Motor neuron (in vitro differentiated cells): ENCODE data around the gene NF1. TPM values are rescaled to one million over a fixed set of nuclear protein-coding genes. Genes with fewer than 3 reads are reported as not detected.
A peak's percentile ranks its signal among the peaks of the same experiment; 100 is the strongest.
"Not testable (repeated sequence)": the region's sequence is repeated elsewhere in the genome, so short reads cannot be mapped to it uniquely, and the experiment has no call there.

Source experiments
- ATAC-seq, 8 experiments: fragments of 200-7000 bp; cut with Tn5 transposase; replicated peaks in 6 of 8; 2 replicates each; pipeline ENCODE4 v1.8.0; 2021; ENCODE audit warnings: mild to moderate bottlenecking in 8 of 8, moderate library complexity in 8 of 8
- H3K27ac ChIP-seq, 2 donors: fragments of 250-450 bp; sonication (Bioruptor Pico); 2 replicates each; pipeline ENCODE4 v1.9.0; 2021; ENCODE audit warnings: antibody characterized with exemption in 2 of 2, mild to moderate bottlenecking in 2 of 2, moderate library complexity in 1 of 2
- H3K4me1 ChIP-seq, 2 donors: fragments of 250-450 bp; sonication (Bioruptor Pico); replicated peaks in 1 of 2; 2 replicates each; pipeline ENCODE4 v1.6.1; 2021; ENCODE audit warnings: antibody characterized with exemption in 2 of 2, mild to moderate bottlenecking in 2 of 2, moderate library complexity in 1 of 2
- H3K4me3 ChIP-seq, 5 donors: fragments of 250-450 bp; sonication (Bioruptor Pico); 2 replicates each; pipeline ENCODE4 v1.9.0; 2021; ENCODE audit warnings: antibody characterized with exemption in 5 of 5, mild to moderate bottlenecking in 5 of 5, moderate library complexity in 4 of 5
- WGBS, 10 experiments: fragments of 450-650 bp; shearing (Covaris generic); methylation state at CpG; one replicate each; pipeline ENCODE4 v1.0.0; 2022; 5-methylcytosine and 5-hydroxymethylcytosine counted together
- in situ Hi-C, 9 experiments: fragments of 400-800 bp; cut with MboI; loops; one replicate each; pipeline ENCODE4 v1.15.0; 2021; ENCODE audit warnings: low sequenced_read_pairs in 9 of 9, low pct_unique_long_range_greater_than_20kb in 2 of 9; ENCODE audit not compliant: unreplicated experiment in 9 of 9
- total RNA-seq, 8 experiments: library from RNA; unstranded; fragments of 300-600 nt; gene quantifications; 2 replicates each; pipeline versions ENCODE4 v1.2.3 to v1.2.4, GENCODE V29; 2022

NF1 gene
- total RNA-seq, 8 experiments from 2014 or later, result 32.1 to 158 (median 50.6) TPM

GRCh38 chr17:31309556-31309955 is 214.8 kb downstream of the NF1 start:
- Histone ChIP-seq H3K4me3 (no peak overlapping the region), H3K4me1 (no peaks in the 10 kb centered on the region), H3K27ac (no peak overlapping the region)
- in situ Hi-C loops, result no loop called here
- ATAC-seq, result no peak
- 70 to 100% (median 96%) methylated on average over 1 to 2 of the region's 2 CpGs; no CpG with 5 or more reads in 1 of the 10 experiments for WGBS, 10 experiments

GRCh38 chr17:31310260-31310659 is 215.5 kb downstream of the NF1 start:
- Histone ChIP-seq H3K4me3 (no peak overlapping the region), H3K27ac (no peak overlapping the region), H3K4me1 (no peaks in the 10 kb centered on the region)
- in situ Hi-C loops, result no loop called here
- no peak for ATAC-seq
- WGBS, 10 experiments, result 0 to 83% (median 38%) methylated on average over 1 to 2 of the region's 2 CpGs

GRCh38 chr17:31310886-31311285 is 216.1 kb downstream of the NF1 start:
- 74 to 100% (median 93%) methylated on average over 1 to 7 of the region's 7 CpGs for WGBS, 10 experiments
- Histone ChIP-seq H3K4me1 (no peaks in the 10 kb centered on the region), H3K4me3 (no peak overlapping the region), H3K27ac (no peak overlapping the region)
- ATAC-seq, result no peak
- in situ Hi-C loops, result no loop called here

GRCh38 chr17:31311526-31311925 is 216.7 kb downstream of the NF1 start:
- in situ Hi-C loops, result no loop called here
- no peaks in the 10 kb centered on the region for H3K4me1 ChIP-seq
- WGBS, 10 experiments, result 93 to 100% (median 100%) methylated on average over 1 to 3 of the region's 3 CpGs; no CpG with 5 or more reads in 1 of the 10 experiments
- no peak for ATAC-seq
- H3K27ac ChIP-seq, result no peak overlapping the region
- no peak overlapping the region for H3K4me3 ChIP-seq

GRCh38 chr17:31312223-31312622 is 217.4 kb downstream of the NF1 start:
- in situ Hi-C loops, H3K4me3 ChIP-seq, H3K4me1 ChIP-seq, H3K27ac ChIP-seq, ATAC-seq: not testable (repeated sequence)
- 50 to 100% (median 83%) methylated on average over 1 to 6 of the region's 7 CpGs for WGBS, 10 experiments

- Histone ChIP-seq H3K4me1 (peaks cover 0 to 4% of the 10 kb centered on the region in 2 donors), H3K4me3 (no peak within 1 kb of the TSS), H3K27ac (no peak within 1 kb of the TSS)
- WGBS, 10 experiments, result 5 to 100% (median 88%) methylated on average over 1 to 3 of the region's 3 CpGs; no CpG with 5 or more reads in 1 of the 10 experiments
- in situ Hi-C loops, result no loop called here
- ATAC-seq, result peak in 3 of 8 experiments; percentile 24 to 75 (median 30)
Observed at GRCh38 chr17:31313982-31314781, 219.4 kb downstream of the NF1 start, which contains the start of gene EVI2B. TSS of gene EVI2B (minus strand) at chr17:31314054. CDS start at chr17:31305609, 8,445 bp downstream.

- WGBS, 10 experiments, result 69 to 100% (median 97%) methylated on average over 2 to 3 of the region's 3 CpGs
- in situ Hi-C loops, result no loop called here
- Histone ChIP-seq H3K27ac (no peak overlapping the region), H3K4me1 (peaks cover 0 to 4% of the 10 kb centered on the region in 2 donors), H3K4me3 (no peak overlapping the region)
- ATAC-seq, result no peak
Observed at GRCh38 chr17:31314782-31315100, 220.0 kb downstream of the NF1 start.

GRCh38 chr17:31318298-31318801 is 223.6 kb downstream of the NF1 start:
- 62 to 100% (median 85%) methylated on average over 1 to 8 of the region's 8 CpGs for WGBS, 10 experiments
- ATAC-seq, result peak in 2 of 8 experiments; percentile 80 to 81
- Histone ChIP-seq H3K27ac (no peak overlapping the region), H3K4me1 (peaks cover 0 to 4% of the 10 kb centered on the region in 2 donors), H3K4me3 (no peak overlapping the region)
- in situ Hi-C loops, result no loop called here

GRCh38 chr17:31318851-31319661 is 224.3 kb downstream of the NF1 start:
- Histone ChIP-seq H3K4me1 (peaks cover 0 to 4% of the 10 kb centered on the region in 2 donors), H3K4me3 (no peak overlapping the region), H3K27ac (no peak overlapping the region)
- 79 to 100% (median 91%) methylated on average over 2 to 5 of the region's 5 CpGs for WGBS, 10 experiments
- ATAC-seq, result peak in 2 of 8 experiments; percentile 10 to 15
- in situ Hi-C loops, result no loop called here

- peaks cover 0 to 4% of the 10 kb centered on the region in 2 donors for H3K4me1 ChIP-seq
- 75 to 100% (median 93%) methylated on average over 1 to 2 of the region's 2 CpGs for WGBS, 10 experiments
- no peak overlapping the region for H3K27ac ChIP-seq
- no peak overlapping the region for H3K4me3 ChIP-seq
- no peak for ATAC-seq
- in situ Hi-C loops, result no loop called here
Observed at GRCh38 chr17:31320241-31320640, 225.5 kb downstream of the NF1 start.

GRCh38 chr17:31320791-31321190 is 226.0 kb downstream of the NF1 start:
- in situ Hi-C loops, result no loop called here
- Histone ChIP-seq H3K27ac (no peak overlapping the region), H3K4me3 (no peak overlapping the region), H3K4me1 (peaks cover 0 to 4% of the 10 kb centered on the region in 2 donors)
- 38 to 100% (median 80%) methylated on average over 1 of the region's 1 CpG; no CpG with 5 or more reads in 1 of the 10 experiments for WGBS, 10 experiments
- no peak for ATAC-seq

- H3K27ac ChIP-seq, result no peak within 1 kb of the TSS
- no peak within 1 kb of the TSS for H3K4me3 ChIP-seq
- ATAC-seq, result peak in 2 of 8 experiments; percentile 32 to 36
- 0 to 100% (median 91%) methylated on average over 1 to 3 of the region's 3 CpGs; no CpG with 5 or more reads in 3 of the 10 experiments for WGBS, 10 experiments
- in situ Hi-C loops, result no loop called here
- peaks cover 0 to 4% of the 10 kb centered on the region in 2 donors for H3K4me1 ChIP-seq
Observed at GRCh38 chr17:31321481-31321880, 226.7 kb downstream of the NF1 start, which contains the start of gene EVI2A. TSS of gene EVI2A (minus strand) at chr17:31321622. CDS start at chr17:31319013, 2,609 bp downstream.

GRCh38 chr17:31321966-31322365 is 227.2 kb downstream of the NF1 start:
- Histone ChIP-seq H3K4me3 (no peak overlapping the region), H3K27ac (no peak overlapping the region), H3K4me1 (peaks cover 0 to 4% of the 10 kb centered on the region in 2 donors)
- in situ Hi-C loops, result no loop called here
- WGBS, 10 experiments, result 86 to 100% (median 100%) methylated on average over 1 to 4 of the region's 4 CpGs; no CpG with 5 or more reads in 3 of the 10 experiments
- ATAC-seq, result no peak
